BJ (cell line): Measurements from ENCODE around the gene CHML. TPM values are rescaled to one million over a fixed set of nuclear protein-coding genes. Genes with fewer than 3 reads are reported as not detected.

Source experiments
- CTCF ChIA-PET: fragments of 350-600 bp; formaldehyde crosslinking; extraction: SDS; loops from one replicate; lab custom pipeline; 2021; ENCODE audit warnings: antibody characterized with exemption, inconsistent platforms; lab: Yijun Ruan, JAX
- POLR2A ChIA-PET: fragments of 300-600 bp; sonication (Branson Sonifier 250); formaldehyde crosslinking; extraction: SDS; loops from one replicate; lab custom pipeline; 2021; ENCODE audit warnings: antibody characterized with exemption; lab: Charles Lee
- DNase-seq: peaks from one replicate; pipeline ENCODE4 v3.0.0-alpha.2; 2011; ENCODE audit warnings: low read depth
- H3K27me3 ChIP-seq: 2 replicates; pipeline ENCODE4 v1.6.0; 2011; ENCODE audit warnings: low read length; ENCODE audit not compliant: control insufficient read depth, insufficient read depth
- H3K36me3 ChIP-seq: 2 replicates; pipeline ENCODE4 v1.5.1; 2011; ENCODE audit warnings: low read length; ENCODE audit not compliant: control insufficient read depth, insufficient read depth
- H3K4me3 ChIP-seq: 2 replicates; pipeline ENCODE4 v1.5.1; 2011; ENCODE audit warnings: low read depth, mild to moderate bottlenecking, control low read depth, low read length
- polyA plus RNA-seq: library from polyadenylated mRNA; depleted of rRNA; stranded (reverse); fragments of >200 nt; gene quantifications from 2 replicates; pipeline ENCODE4 v1.2.3, GENCODE V29; 2011; rRNA removed
- TF ChIP-seq, protein P1 (sequence below): IDR thresholded peaks from 2 replicates; pipeline ENCODE4 v1.5.1; 2011; ENCODE audit warnings: low read depth, mild to moderate bottlenecking, control low read depth, inconsistent platforms, low read length, moderate library complexity; ENCODE audit not compliant: insufficient read depth

The CHML gene
- polyA plus RNA-seq, 1 experiment: 8.4 TPM

DNA sequence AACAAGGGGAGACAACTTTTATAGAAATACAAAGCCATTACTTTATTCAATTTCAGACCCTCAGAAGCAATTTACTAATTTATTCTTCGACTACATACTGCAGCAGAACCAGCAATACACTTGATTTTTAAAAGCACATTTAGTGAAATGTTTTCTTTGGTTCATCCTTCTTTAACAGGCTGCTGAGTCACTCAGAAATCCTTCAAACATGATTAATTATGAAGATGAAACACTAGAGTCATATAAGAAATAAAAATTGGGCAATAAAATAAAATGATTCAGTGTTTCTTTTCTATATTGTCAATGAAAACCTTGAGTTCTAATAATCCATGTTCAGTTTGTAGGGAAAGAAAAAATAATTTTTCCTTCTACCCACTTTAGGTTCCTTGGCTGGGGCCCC is 47.0 kb downstream of the CHML start:
- TF ChIP-seq, protein P1, sequence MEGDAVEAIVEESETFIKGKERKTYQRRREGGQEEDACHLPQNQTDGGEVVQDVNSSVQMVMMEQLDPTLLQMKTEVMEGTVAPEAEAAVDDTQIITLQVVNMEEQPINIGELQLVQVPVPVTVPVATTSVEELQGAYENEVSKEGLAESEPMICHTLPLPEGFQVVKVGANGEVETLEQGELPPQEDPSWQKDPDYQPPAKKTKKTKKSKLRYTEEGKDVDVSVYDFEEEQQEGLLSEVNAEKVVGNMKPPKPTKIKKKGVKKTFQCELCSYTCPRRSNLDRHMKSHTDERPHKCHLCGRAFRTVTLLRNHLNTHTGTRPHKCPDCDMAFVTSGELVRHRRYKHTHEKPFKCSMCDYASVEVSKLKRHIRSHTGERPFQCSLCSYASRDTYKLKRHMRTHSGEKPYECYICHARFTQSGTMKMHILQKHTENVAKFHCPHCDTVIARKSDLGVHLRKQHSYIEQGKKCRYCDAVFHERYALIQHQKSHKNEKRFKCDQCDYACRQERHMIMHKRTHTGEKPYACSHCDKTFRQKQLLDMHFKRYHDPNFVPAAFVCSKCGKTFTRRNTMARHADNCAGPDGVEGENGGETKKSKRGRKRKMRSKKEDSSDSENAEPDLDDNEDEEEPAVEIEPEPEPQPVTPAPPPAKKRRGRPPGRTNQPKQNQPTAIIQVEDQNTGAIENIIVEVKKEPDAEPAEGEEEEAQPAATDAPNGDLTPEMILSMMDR: no peak
- DNase-seq: no peak
- ChIA-PET POLR2A (no interaction called here), CTCF (no interaction called here)
- H3K27me3 ChIP-seq: no peaks in the 10 kb centered on the region
- no peak overlapping the region for H3K4me3 ChIP-seq
- peaks cover 1% of the 10 kb centered on the region for H3K36me3 ChIP-seq

DNA sequence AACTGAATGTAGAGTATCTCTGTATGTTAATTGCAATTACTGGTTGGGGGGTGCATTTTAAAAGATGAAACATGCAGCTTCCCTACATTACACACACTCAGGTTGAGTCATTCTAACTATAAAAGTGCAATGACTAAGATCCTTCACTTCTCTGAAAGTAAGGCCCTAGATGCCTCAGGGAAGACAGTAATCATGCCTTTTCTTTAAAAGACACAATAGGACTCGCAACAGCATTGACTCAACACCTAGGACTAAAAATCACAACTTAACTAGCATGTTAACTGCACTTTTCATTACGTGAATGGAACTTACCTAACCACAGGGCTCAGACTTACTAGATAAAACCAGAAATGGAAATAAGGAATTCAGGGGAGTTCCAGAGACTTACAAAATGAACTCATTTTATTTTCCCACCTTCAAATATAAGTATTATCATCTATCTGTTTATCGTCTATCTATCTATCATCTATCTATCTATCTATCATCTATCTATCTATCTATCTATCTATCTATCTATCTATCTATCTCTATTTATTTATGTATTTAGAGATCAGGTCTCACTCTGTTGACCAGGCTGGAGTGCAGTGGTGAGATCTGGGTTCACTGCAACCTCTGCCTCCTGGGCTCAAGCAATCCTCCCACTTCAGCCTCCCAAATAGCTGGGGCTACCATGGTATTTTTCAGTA is 47.8 kb downstream of the CHML start:
- POLR2A ChIA-PET: interaction anchor here (0.6 kb wide), 1 partner anchor 18 kb away, joined by 3 read pairs; no protein-coding TSS in a partner anchor
- DNase-seq: peak; percentile 69

DNA sequence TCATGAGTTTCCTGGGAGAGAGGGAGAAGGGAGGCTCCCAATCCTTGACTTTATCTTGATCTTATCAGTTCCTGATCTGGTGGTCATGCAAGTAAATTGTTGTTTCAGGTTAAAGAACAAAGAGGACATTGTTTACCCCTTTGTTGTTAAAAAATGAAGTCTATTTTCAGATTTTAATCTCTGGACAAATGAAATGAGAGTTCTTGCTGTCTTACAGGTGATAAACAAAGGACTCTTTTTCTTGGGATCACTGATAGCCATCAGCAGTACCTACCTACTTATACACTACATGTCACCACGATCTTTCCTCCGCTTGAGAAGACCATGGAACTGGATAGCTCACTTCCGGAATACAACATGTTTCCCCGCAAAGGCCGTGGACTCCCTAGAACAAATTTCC is 48.4 kb downstream of the CHML start:
- Histone ChIP-seq H3K4me3 (no peak overlapping the region), H3K27me3 (no peaks in the 10 kb centered on the region), H3K36me3 (peaks cover 1% of the 10 kb centered on the region; the same call in 1 of the 2 replicates)
- ChIA-PET CTCF (no interaction called here), POLR2A (no interaction called here)
- DNase-seq: no peak
- TF ChIP-seq, protein P1: no peak

More for the DNA sequence above, 47.8 kb downstream of the CHML start:
- no peaks in the 10 kb centered on the region for H3K27me3 ChIP-seq
- CTCF ChIA-PET: no interaction called here
- TF ChIP-seq, protein P1: no peak
- H3K36me3 ChIP-seq: peaks cover 1% of the 10 kb centered on the region
- no peak overlapping the region for H3K4me3 ChIP-seq

DNA sequence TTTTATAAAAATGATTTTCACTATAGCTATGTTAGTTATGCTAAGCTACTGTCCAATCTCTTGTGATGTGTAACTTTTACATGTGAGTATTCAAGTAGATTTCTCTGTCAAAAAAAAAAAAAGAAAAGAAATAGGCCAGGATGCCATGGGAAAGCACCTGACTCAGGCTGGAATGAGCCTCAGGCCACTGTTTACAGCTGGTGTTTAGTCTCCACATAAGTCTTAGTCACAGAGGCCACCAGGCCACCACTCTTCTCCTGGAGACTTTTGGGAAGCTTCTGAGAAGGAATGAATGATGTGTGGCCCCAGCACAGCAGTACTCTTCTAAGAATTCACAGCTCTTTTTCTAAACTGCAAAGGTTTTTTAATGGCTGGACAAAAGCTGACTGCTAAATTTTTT is 48.9 kb downstream of the CHML start:
- TF ChIP-seq, protein P1: no peak
- peak; percentile 74 for DNase-seq
- ChIA-PET POLR2A (no interaction called here), CTCF (no interaction called here)
- Histone ChIP-seq H3K27me3 (no peaks in the 10 kb centered on the region), H3K36me3 (peaks cover 1% of the 10 kb centered on the region; the same call in 1 of the 2 replicates), H3K4me3 (no peak overlapping the region)

DNA sequence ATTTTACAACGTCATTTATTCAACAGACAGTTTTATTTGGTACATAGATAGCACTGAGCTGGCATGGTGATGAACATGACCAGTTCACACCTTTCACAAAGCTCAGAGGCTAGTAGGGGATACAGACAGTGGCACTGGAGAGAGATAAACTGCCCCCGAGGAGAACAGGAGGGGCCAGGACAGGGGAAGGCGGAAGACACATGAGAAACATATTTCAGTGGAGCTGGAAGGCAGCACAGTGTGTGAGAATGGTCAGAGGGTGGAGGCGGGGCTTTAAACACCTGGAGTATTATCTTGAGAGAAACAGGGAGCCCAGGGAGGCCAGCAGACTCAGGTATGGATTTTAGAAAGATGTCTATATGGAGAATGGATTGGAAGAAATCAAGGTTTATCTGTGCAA is 49.5 kb downstream of the CHML start:
- H3K27me3 ChIP-seq: no peaks in the 10 kb centered on the region
- CTCF ChIA-PET: no interaction called here

More for the DNA sequence above, 49.5 kb downstream of the CHML start:
- Histone ChIP-seq H3K4me3 (no peak overlapping the region), H3K36me3 (peaks cover 1% of the 10 kb centered on the region; the same call in 1 of the 2 replicates)
- POLR2A ChIA-PET: no interaction called here
- no peak for DNase-seq
- TF ChIP-seq, protein P1: no peak

Other genes with a start within 250 kb of the CHML start
- gene FH, start 120.6 kb downstream of the CHML start, polyA plus RNA-seq: 57.0 and 77.5 TPM in 2 replicates
- gene KMO, start 108.0 kb downstream of the CHML start, polyA plus RNA-seq: not detected in 2 replicates
- 14.1 and 21.9 TPM in 2 replicates for gene OPN3, start within 50 bp of the CHML start, polyA plus RNA-seq
- 0.06 TPM in 1 of 2 replicates, not detected in the other for gene WDR64, start 11.9 kb upstream of the CHML start, polyA plus RNA-seq
- 2.6 and 5.2 TPM in 2 replicates for gene EXO1, start 207.8 kb upstream of the CHML start, polyA plus RNA-seq